ENCODE results near the gene FRMD4A.

Gene FRMD4A
- long read RNA-seq, partial matches to known transcripts, result 0 of 1 reads
- long read RNA-seq, other reads (novel, unspliced or antisense), result 1 of 1 reads

GRCh38 chr10:14330388-14331061, at the start of gene FRMD4A:
TSS of gene FRMD4A (minus strand) at chr10:14330924.
- Histone ChIP-seq H3K4me3 (replicated peaks; ENCODE audit: insufficient read depth, low read length) (no peak within 1 kb of the TSS), H3K27ac (replicated peaks) (no peak within 1 kb of the TSS), H3K27me3 (ENCODE audit: insufficient read depth, poor library complexity, severe bottlenecking) (no peaks in the 10 kb centered on the region)
- no peak for DNase-seq (ENCODE audit: low read depth in 1 of 2, low spot score in 1 of 2)
- no peak for TF ChIP-seq CTCF (IDR thresholded peaks at IDR 0.05; ENCODE audit: insufficient read depth, low read length)
- no peak for TF ChIP-seq POLR2AphosphoS5 (IDR thresholded peaks at IDR 0.05; ENCODE audit: low read depth)
- TF ChIP-seq SPI1 (IDR thresholded peaks at IDR 0.05; ENCODE audit: borderline replicate concordance, low read depth), result no peak
- TF ChIP-seq REST (IDR thresholded peaks at IDR 0.05; ENCODE audit: insufficient replicate concordance, low read depth), result no peak

- TF ChIP-seq CTCF (IDR thresholded peaks at IDR 0.05; ENCODE audit: insufficient read depth, low read length) (no peak), SPI1 (IDR thresholded peaks at IDR 0.05; ENCODE audit: borderline replicate concordance, low read depth) (no peak), REST (IDR thresholded peaks at IDR 0.05; ENCODE audit: insufficient replicate concordance, low read depth) (no peak), POLR2AphosphoS5 (IDR thresholded peaks at IDR 0.05; ENCODE audit: low read depth) (no peak), GABPA (IDR thresholded peaks at IDR 0.05; ENCODE audit: low read depth) (no peak)
- Histone ChIP-seq H3K27me3 (ENCODE audit: insufficient read depth, poor library complexity, severe bottlenecking) (no peaks in the 10 kb centered on the region), H3K27ac (replicated peaks) (no peak overlapping the region), H3K4me3 (replicated peaks; ENCODE audit: insufficient read depth, low read length) (no peak overlapping the region)
- DNase-seq (ENCODE audit: low read depth in 1 of 2, low spot score in 1 of 2), result no peak
Measured at GRCh38 chr10:14379556-14380280, 49.0 kb upstream of the FRMD4A start.

- no peak for DNase-seq (ENCODE audit: low read depth in 1 of 2, low spot score in 1 of 2)
- H3K4me3 ChIP-seq (replicated peaks; ENCODE audit: insufficient read depth, low read length), result no peak overlapping the region
- TF ChIP-seq SPI1 (IDR thresholded peaks at IDR 0.05; ENCODE audit: borderline replicate concordance, low read depth) (no peak), REST (IDR thresholded peaks at IDR 0.05; ENCODE audit: insufficient replicate concordance, low read depth) (no peak), GABPA (IDR thresholded peaks at IDR 0.05; ENCODE audit: low read depth) (no peak), POLR2AphosphoS5 (IDR thresholded peaks at IDR 0.05; ENCODE audit: low read depth) (no peak), CTCF (IDR thresholded peaks at IDR 0.05; ENCODE audit: insufficient read depth, low read length) (no peak)
- no peak overlapping the region for H3K27ac ChIP-seq (replicated peaks)
- H3K27me3 ChIP-seq (ENCODE audit: insufficient read depth, poor library complexity, severe bottlenecking), result no peaks in the 10 kb centered on the region
Measured at GRCh38 chr10:14378387-14378960, 47.8 kb upstream of the FRMD4A start.

Data from HL-60 (cell line).